ENCODE results near the gene NENF. TPM values are rescaled to one million over a fixed set of nuclear protein-coding genes. Genes with fewer than 3 reads are reported as not detected.

NENF gene
- polyA plus RNA-seq, 1 of the 3 experiments (the other 2 are of a cell fraction) = 78.7 TPM

- Histone ChIP-seq H3K27ac (ENCODE audit: low read depth in 2 of 2, low read length in 1 of 2) (no peak overlapping the region), H2AFZ (ENCODE audit: low read depth) (no peak overlapping the region), H3K4me3 (ENCODE audit: low read depth in 2 of 2, low read length in 1 of 2) (no peak overlapping the region), H3K9ac (no peak overlapping the region), H3K79me2 (ENCODE audit: insufficient read depth) (no peaks in the 10 kb centered on the region), H3K9me2 (no peaks in the 10 kb centered on the region), H3K4me2 (no peak overlapping the region), H3K27me3 (ENCODE audit: insufficient read depth) (0 out of 2 replicates have a peak, but pooled peaks cover 8% of the 10 kb centered on the region), H3F3A (replicated peaks; ENCODE audit: insufficient read depth) (no peaks in the 10 kb centered on the region), H3K36me3 (replicated peaks in 1 of 2; ENCODE audit: control insufficient read depth in 1 of 2, insufficient read depth in 2 of 2, low read length in 1 of 2) (no peaks in the 10 kb centered on the region), H4K20me1 (ENCODE audit: insufficient read depth) (no peaks in the 10 kb centered on the region), H3K9me3 (no peaks in the 10 kb centered on the region), H3K4me1 (ENCODE audit: control insufficient read depth in 1 of 2, insufficient read depth in 2 of 2, low read depth in 1 of 2, low read length in 1 of 2) (peaks cover 0 to 15% of the 10 kb centered on the region in 2 experiments; a peak in 1 of 4 replicates)
- DNase-seq = no peak
- CTCF ChIA-PET = interaction anchor here (0.8 to 3.2 kb wide), 3 partner anchors 13 to 175 kb away, joined by 3 to 19 read pairs (median 4); partner anchors contain the start of gene ATF3
- POLR2A ChIA-PET = no interaction called here
- 58% methylated on average over 2 of the region's 2 CpGs for WGBS (ENCODE audit: low lambda C conversion rate)
- TF ChIP-seq GABPA (IDR thresholded peaks at IDR 0.05; ENCODE audit: low read depth) = no peak
- TF ChIP-seq RFX5 (IDR thresholded peaks at IDR 0.05; ENCODE audit: low read length) = no peak
- no peak for TF ChIP-seq REST (IDR thresholded peaks at IDR 0.05; ENCODE audit: low read depth, low read length)
- no peak for TF ChIP-seq FOSL2 (IDR thresholded peaks at IDR 0.05; ENCODE audit: borderline replicate concordance, low read depth)
- TF ChIP-seq SMC3 (IDR thresholded peaks at IDR 0.05; ENCODE audit: low read depth, low read length) = no peak
- TF ChIP-seq RCOR1 (IDR thresholded peaks at IDR 0.05; ENCODE audit: low read length) = no peak
- no peak for TF ChIP-seq USF2 (IDR thresholded peaks at IDR 0.05; ENCODE audit: borderline replicate concordance, low read depth, low read length)
- no peak for TF ChIP-seq USF1 (IDR thresholded peaks at IDR 0.05; ENCODE audit: borderline replicate concordance, low read depth)
- no peak for TF ChIP-seq SIN3A (IDR thresholded peaks at IDR 0.05; ENCODE audit: borderline replicate concordance, low read depth, low read length)
- TF ChIP-seq PBX3 (IDR thresholded peaks at IDR 0.05) = no peak
- no peak for TF ChIP-seq EZH2phosphoT487 (IDR thresholded peaks at IDR 0.05; ENCODE audit: borderline replicate concordance, low read depth)
- TF ChIP-seq CHD2 (IDR thresholded peaks at IDR 0.05; ENCODE audit: low read length, partially characterized antibody) = no peak
- no peak for TF ChIP-seq RAD21 (IDR thresholded peaks at IDR 0.05; ENCODE audit: low read length)
- TF ChIP-seq CTCF (IDR thresholded peaks at IDR 0.05) = no peak
- no peak for TF ChIP-seq FOXJ3 (CRISPR knock-in tag; IDR thresholded peaks at IDR 0.05)
- no peak for TF ChIP-seq TAF1 (IDR thresholded peaks at IDR 0.05; ENCODE audit: borderline replicate concordance, low read depth, low read length)
- TF ChIP-seq ZBTB33 (IDR thresholded peaks at IDR 0.05; ENCODE audit: borderline replicate concordance, low read depth) = no peak
- TF ChIP-seq MXI1 (IDR thresholded peaks at IDR 0.05; ENCODE audit: low read depth, low read length) = no peak
- TF ChIP-seq FOXM1 (IDR thresholded peaks at IDR 0.05; ENCODE audit: low read depth) = no peak
Observed at GRCh38 chr1:212490276-212490675, 57.6 kb downstream of the NENF start.

All from SK-N-SH (cell line).